ENCODE results near the gene TLE4.

Gene TLE4

GRCh38 chr9:79581794-79582193, 10.0 kb downstream of the TLE4 start:
- Histone ChIP-seq H3K9me2 (replicated peaks; ENCODE audit: control insufficient read depth, low read length) (no peaks in the 10 kb centered on the region), H3K36me3 (ENCODE audit: control insufficient read depth, low read length) (peaks cover 24% of the 10 kb centered on the region), H3F3A (ENCODE audit: control insufficient read depth, insufficient read depth) (no peaks in the 10 kb centered on the region), H4K20me1 (ENCODE audit: control insufficient read depth, insufficient read depth, low read depth, low read length) (no peaks in the 10 kb centered on the region), H3K9me3 (ENCODE audit: control insufficient read depth, insufficient read depth, low read length) (no peaks in the 10 kb centered on the region), H3K27ac (ENCODE audit: low read depth, low read length) (no peak overlapping the region), H3K4me3 (ENCODE audit: low read length) (no peak overlapping the region), H3K27me3 (ENCODE audit: control insufficient read depth, low read length) (no peaks in the 10 kb centered on the region), H3K79me2 (ENCODE audit: control insufficient read depth, low read length) (peaks cover 18% of the 10 kb centered on the region; the same call in 1 of the 2 replicates), H3K4me1 (ENCODE audit: control insufficient read depth, low read length) (no peaks in the 10 kb centered on the region), H3K4me2 (ENCODE audit: low read length) (no peak overlapping the region)
- TF ChIP-seq EZH2phosphoT487 (IDR thresholded peaks at IDR 0.05; ENCODE audit: borderline replicate concordance, low read length) = no peak
- no peak for TF ChIP-seq CTCF (IDR thresholded peaks at IDR 0.05; ENCODE audit: low read depth, low read length, poor library complexity, severe bottlenecking)

DNA sequence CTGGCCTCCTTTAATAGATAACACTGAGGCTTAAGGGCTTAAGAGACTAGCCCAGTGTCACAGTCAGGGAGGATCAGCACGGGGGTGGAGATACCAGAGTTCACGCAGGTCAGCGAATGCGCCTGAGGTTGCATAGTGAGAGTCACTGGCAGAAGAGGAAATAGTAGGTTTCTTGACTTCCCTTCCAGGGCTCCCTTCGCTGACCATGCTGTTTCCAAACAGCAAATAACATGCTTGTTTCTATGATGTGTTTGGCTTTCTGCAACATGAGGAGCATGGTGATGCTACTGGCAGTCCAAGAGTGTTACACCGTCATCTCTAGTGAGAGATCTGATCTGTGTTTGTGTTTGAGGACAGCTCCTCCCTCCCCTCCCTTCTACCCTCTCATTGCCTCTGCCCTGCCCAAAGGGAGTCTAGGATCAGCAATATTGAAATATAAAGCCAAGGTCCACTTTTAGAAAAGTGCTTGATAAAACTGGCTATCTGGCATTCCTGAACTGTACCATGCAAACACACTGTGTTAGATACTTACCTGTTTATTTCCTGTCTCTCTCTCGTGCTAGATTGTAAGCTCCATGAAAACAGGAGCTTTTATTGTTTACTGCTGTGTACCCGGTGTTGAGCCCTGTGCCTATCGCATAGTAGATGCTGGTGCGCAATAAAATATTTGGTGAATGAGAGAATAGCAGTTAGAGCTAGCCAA, 12.3 kb downstream of the TLE4 start:
- H3F3A ChIP-seq (ENCODE audit: control insufficient read depth, insufficient read depth) = no peaks in the 10 kb centered on the region
- no peak for TF ChIP-seq EZH2phosphoT487 (IDR thresholded peaks at IDR 0.05; ENCODE audit: borderline replicate concordance, low read length)
- TF ChIP-seq CTCF (IDR thresholded peaks at IDR 0.05; ENCODE audit: low read depth, low read length, poor library complexity, severe bottlenecking) = no peak
- H3K9me3 ChIP-seq (ENCODE audit: control insufficient read depth, insufficient read depth, low read length) = no peaks in the 10 kb centered on the region
- H3K4me2 ChIP-seq (ENCODE audit: low read length) = no peak overlapping the region
- H3K27me3 ChIP-seq (ENCODE audit: control insufficient read depth, low read length) = no peaks in the 10 kb centered on the region
- H3K36me3 ChIP-seq (ENCODE audit: control insufficient read depth, low read length) = peaks cover 27% of the 10 kb centered on the region
- H3K4me3 ChIP-seq (ENCODE audit: low read length) = no peak overlapping the region
- H3K4me1 ChIP-seq (ENCODE audit: control insufficient read depth, low read length) = peaks cover 9% of the 10 kb centered on the region
- H3K9me2 ChIP-seq (replicated peaks; ENCODE audit: control insufficient read depth, low read length) = no peaks in the 10 kb centered on the region
- peaks cover 10% of the 10 kb centered on the region; the same call in 1 of the 2 replicates for H3K79me2 ChIP-seq (ENCODE audit: control insufficient read depth, low read length)
- no peaks in the 10 kb centered on the region for H4K20me1 ChIP-seq (ENCODE audit: control insufficient read depth, insufficient read depth, low read depth, low read length)
- no peak overlapping the region for H3K27ac ChIP-seq (ENCODE audit: low read depth, low read length)

DNA sequence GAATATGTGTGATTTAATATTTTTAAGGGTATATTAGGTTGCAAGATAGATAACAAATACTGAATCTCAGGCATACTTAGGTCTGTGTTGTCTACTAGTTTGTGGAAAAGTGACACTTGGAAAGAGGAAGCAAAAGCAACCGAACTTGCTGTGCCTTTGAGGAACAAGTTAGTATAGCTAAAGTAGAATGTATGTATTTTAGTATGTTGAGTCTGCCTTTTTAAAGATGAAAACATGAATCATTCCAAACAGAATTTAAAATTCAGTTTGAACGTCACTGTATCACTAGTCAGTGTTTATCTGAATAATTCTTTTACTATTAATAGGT, 12.9 kb downstream of the TLE4 start:
- Histone ChIP-seq H3K27me3 (ENCODE audit: control insufficient read depth, low read length) (no peaks in the 10 kb centered on the region), H3K9me2 (replicated peaks; ENCODE audit: control insufficient read depth, low read length) (no peaks in the 10 kb centered on the region), H3K79me2 (ENCODE audit: control insufficient read depth, low read length) (peaks cover 10% of the 10 kb centered on the region; the same call in 1 of the 2 replicates), H3K4me3 (ENCODE audit: low read length) (no peak overlapping the region), H4K20me1 (ENCODE audit: control insufficient read depth, insufficient read depth, low read depth, low read length) (no peaks in the 10 kb centered on the region), H3K27ac (ENCODE audit: low read depth, low read length) (no peak overlapping the region), H3K9me3 (ENCODE audit: control insufficient read depth, insufficient read depth, low read length) (no peaks in the 10 kb centered on the region), H3K4me1 (ENCODE audit: control insufficient read depth, low read length) (peaks cover 9% of the 10 kb centered on the region), H3K36me3 (ENCODE audit: control insufficient read depth, low read length) (peaks cover 23% of the 10 kb centered on the region), H3F3A (ENCODE audit: control insufficient read depth, insufficient read depth) (no peaks in the 10 kb centered on the region), H3K4me2 (ENCODE audit: low read length) (no peak overlapping the region)
- TF ChIP-seq EZH2phosphoT487 (IDR thresholded peaks at IDR 0.05; ENCODE audit: borderline replicate concordance, low read length) (no peak), CTCF (IDR thresholded peaks at IDR 0.05; ENCODE audit: low read depth, low read length, poor library complexity, severe bottlenecking) (no peak)

Data from DOHH2 (cell line).